Stomach (tissue), 9 donors: ENCODE measurements around the gene DUSP14. TPM values are rescaled to one million over a fixed set of nuclear protein-coding genes. Genes with fewer than 3 reads are reported as not detected.

Experiments
- DNase-seq, 2 donors: peaks; one replicate each; pipeline versions ENCODE4 v3.0.0 to v3.0.0-alpha.2; 2013 to 2019
- H3K27ac ChIP-seq, 5 donors: fragments of 200-600 bp in 4 of 5; sonication (generic) in 4 of 5; one replicate each; pipeline ENCODE4 v1.5.1; 2013 to 2019; ENCODE audit warnings: mild to moderate bottlenecking in 1 of 5, moderate library complexity in 1 of 5
- H3K27me3 ChIP-seq, 3 donors: fragments of 200-600 bp; sonication (generic); one replicate each; pipeline ENCODE4 v1.5.1; 2017 to 2019; ENCODE audit warnings: mixed run types in 1 of 3
- H3K36me3 ChIP-seq, 4 donors: fragments of 200-600 bp; sonication (generic); 1 replicate in 3 of 4; 2 replicates in 1 of 4; pipeline ENCODE4 v1.5.1; 2016 to 2019
- H3K4me1 ChIP-seq, 4 donors: fragments of 200-600 bp; sonication (generic); one replicate each; pipeline ENCODE4 v1.5.1; 2016 to 2019
- H3K4me3 ChIP-seq, 4 donors: fragments of 200-600 bp; sonication (generic) in 3 of 4; one replicate each; pipeline ENCODE4 v1.5.1; 2016 to 2019; ENCODE audit warnings: mild to moderate bottlenecking in 1 of 4
- H3K9me3 ChIP-seq, 4 donors: fragments of 200-600 bp; sonication (generic); one replicate each; pipeline ENCODE4 v1.5.1; 2016 to 2019
- CTCF ChIP-seq, 7 experiments: fragments of 450-650 bp in 4 of 7; fragments of 200-600 bp in 3 of 7; sonication (generic) in 3 of 7; IDR thresholded peaks; one replicate each; pipeline ENCODE4 v1.5.1; 2016 to 2019; ENCODE audit warnings: antibody characterized with exemption in 7 of 7, control low read depth in 2 of 7, mild to moderate bottlenecking in 1 of 7
- EP300 ChIP-seq: sonication (generic); formaldehyde crosslinking; IDR thresholded peaks from one replicate; pipeline ENCODE4 v1.6.1; 2017; ENCODE audit warnings: antibody characterized with exemption
- POLR2A ChIP-seq, 4 donors: fragments of 450-650 bp; IDR thresholded peaks; one replicate each; pipeline ENCODE4 v1.6.1; 2016; ENCODE audit warnings: antibody characterized with exemption in 4 of 4, control low read depth in 2 of 4, mild to moderate bottlenecking in 1 of 4, moderate library complexity in 1 of 4
- POLR2AphosphoS5 ChIP-seq, 3 donors: sonication (generic); formaldehyde crosslinking; IDR thresholded peaks; one replicate each; pipeline ENCODE4 v1.6.1; 2016; ENCODE audit warnings: antibody characterized with exemption in 3 of 3
- WGBS, 5 donors: extraction: QIAGEN DNeasy Blood & Tissue Kit in 3 of 5; methylation state at CpG; one replicate each; pipeline versions ENCODE4 v1.1.5 to v1.1.7; 2013 to 2018; 5-methylcytosine and 5-hydroxymethylcytosine counted together
- intact Hi-C: fragments of 100-400 bp; cut with DNase I; formaldehyde crosslinking; loops from one replicate; pipeline ENCODE4 v1.15.1; 2023; ENCODE audit warnings: low total_unique reads
- polyA plus RNA-seq, 3 donors: library from polyadenylated mRNA; stranded (reverse); fragments of 200-250 nt; gene quantifications; one replicate each; pipeline ENCODE4 v1.2.3, GENCODE V29; 2013
- total RNA-seq, 5 donors: library from RNA; depleted of rRNA; stranded (reverse); fragments of >200 nt; gene quantifications; one replicate each; pipeline versions ENCODE4 v1.1.0 to v1.2.3, GENCODE V29; 2014 to 2016
- donor health status: healthy with polysubstance abuse.
- donor health status: Bipolar disorder and iron deficiency.
- donor health status: healthy.

Gene DUSP14
- total and polyA plus RNA-seq, 8 donors = 3.1 to 7.8 (median 6.1) TPM; not detected in 2

GRCh38 chr17:37538981-37539659, 49.4 kb downstream of the DUSP14 start:
- H3K27me3 ChIP-seq = no peaks in the 10 kb centered on the region
- WGBS, 5 donors = 91 to 96% (median 94%) methylated on average over 8 of the region's 8 CpGs
- no peak overlapping the region for H3K4me3 ChIP-seq
- no peak for DNase-seq
- H3K27ac ChIP-seq = no peak overlapping the region
- H3K36me3 ChIP-seq = peaks cover 73 to 95% (median 89%) of the 10 kb centered on the region in 4 donors
- no peak for TF ChIP-seq POLR2AphosphoS5 (IDR thresholded peaks at IDR 0.05)
- TF ChIP-seq POLR2A (IDR thresholded peaks at IDR 0.05) = no peak
- no peak for TF ChIP-seq EP300
- TF ChIP-seq CTCF (IDR thresholded peaks at IDR 0.05) = no peak
- H3K4me1 ChIP-seq = no peaks in the 10 kb centered on the region
- intact Hi-C loops = no loop called here
- H3K9me3 ChIP-seq = no peaks in the 10 kb centered on the region

- Histone ChIP-seq H3K9me3 (no peaks in the 10 kb centered on the region), H3K4me1 (peaks cover 0 to 13% (median 3%) of the 10 kb centered on the region in 4 donors), H3K4me3 (no peak overlapping the region), H3K27me3 (no peaks in the 10 kb centered on the region), H3K36me3 (peaks cover 53 to 73% (median 66%) of the 10 kb centered on the region in 4 donors), H3K27ac (no peak overlapping the region)
- 82 to 94% (median 89%) methylated on average over 9 of the region's 9 CpGs for WGBS, 5 donors
- TF ChIP-seq POLR2AphosphoS5 (IDR thresholded peaks at IDR 0.05) (no peak), CTCF (IDR thresholded peaks at IDR 0.05) (no peak), POLR2A (IDR thresholded peaks at IDR 0.05) (no peak), EP300 (no peak)
- intact Hi-C loops = no loop called here
- no peak for DNase-seq
Measured at GRCh38 chr17:37541880-37542660, 52.4 kb downstream of the DUSP14 start.

- WGBS, 5 donors = 83 to 96% (median 91%) methylated on average over 2 of the region's 2 CpGs
- Histone ChIP-seq H3K9me3 (no peaks in the 10 kb centered on the region), H3K27me3 (no peaks in the 10 kb centered on the region), H3K4me3 (no peak overlapping the region), H3K4me1 (peaks cover 0 to 14% (median 6%) of the 10 kb centered on the region in 4 donors), H3K36me3 (peaks cover 37 to 62% (median 53%) of the 10 kb centered on the region in 4 donors), H3K27ac (no peak overlapping the region)
- DNase-seq = no peak
- intact Hi-C loops = no loop called here
- TF ChIP-seq EP300 (no peak), POLR2A (IDR thresholded peaks at IDR 0.05) (no peak), CTCF (IDR thresholded peaks at IDR 0.05) (no peak)
Measured at GRCh38 chr17:37543637-37544052, 54.0 kb downstream of the DUSP14 start.

- H3K9me3 ChIP-seq = no peaks in the 10 kb centered on the region
- no peak overlapping the region for H3K27ac ChIP-seq
- TF ChIP-seq CTCF (IDR thresholded peaks at IDR 0.05) (no peak), EP300 (no peak), POLR2AphosphoS5 (IDR thresholded peaks at IDR 0.05) (no peak), POLR2A (IDR thresholded peaks at IDR 0.05) (no peak)
- peaks cover 19 to 47% (median 36%) of the 10 kb centered on the region in 4 donors for H3K36me3 ChIP-seq
- peaks cover 0 to 18% (median 7%) of the 10 kb centered on the region in 4 donors for H3K4me1 ChIP-seq
- H3K4me3 ChIP-seq = no peak overlapping the region
- no peaks in the 10 kb centered on the region for H3K27me3 ChIP-seq
- intact Hi-C loops = no loop called here
- 88 to 100% (median 91%) methylated on average over 2 of the region's 2 CpGs for WGBS, 5 donors
- DNase-seq = no peak
Measured at GRCh38 chr17:37545486-37545885, 55.8 kb downstream of the DUSP14 start.
